GM19351 (cell line): ENCODE data around the gene CRIP2.

Source experiments
- ATAC-seq: cut with Tn5 transposase; IDR thresholded peaks from one replicate; pipeline ENCODE4 v1.9.1; 2021; ENCODE audit warnings: mild to moderate bottlenecking, moderate library complexity; ENCODE audit not compliant: unreplicated experiment

CRIP2 gene

GRCh38 chr14:105525861-105526775 lies 51.5 kb downstream of the CRIP2 start, which contains the start of gene TMEM121:
Gene TMEM121, plus strand, starts transcription at chr14:105526583. Its CDS starts 2,252 bp downstream, at chr14:105528835.
- no peak for ATAC-seq

- ATAC-seq: no peak
These were observed 52.3 kb downstream of the CRIP2 start for GRCh38 chr14:105526776-105527380.

GRCh38 chr14:105527381-105527825 lies 52.8 kb downstream of the CRIP2 start:
- no peak for ATAC-seq

GRCh38 chr14:105527826-105528585 lies 53.4 kb downstream of the CRIP2 start:
- no peak for ATAC-seq

GRCh38 chr14:105528586-105529318 lies 54.1 kb downstream of the CRIP2 start:
- ATAC-seq: no peak

- no peak for ATAC-seq
These were observed 54.6 kb downstream of the CRIP2 start for GRCh38 chr14:105529319-105529568.
